ENCODE data around the gene C3orf22.

C3orf22 gene

DNA sequence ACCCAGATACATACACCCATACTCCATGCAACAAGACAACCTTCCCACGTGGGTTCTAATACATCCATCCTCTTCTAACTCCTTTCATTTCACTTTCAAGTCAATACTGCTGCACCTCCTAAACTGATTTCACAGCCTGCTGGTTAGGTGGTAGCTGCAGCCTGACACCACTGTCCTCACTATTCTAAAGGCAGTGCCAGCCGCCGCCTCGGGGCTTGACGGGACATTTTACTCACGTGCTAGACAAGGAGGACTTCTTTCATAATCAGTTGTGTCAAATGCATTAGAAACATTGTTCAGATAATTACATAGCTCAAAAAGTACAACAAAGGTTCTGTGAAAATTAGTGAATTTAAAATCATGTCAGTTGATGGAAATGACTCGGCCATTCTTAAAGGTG, 47.4 kb downstream of the C3orf22 start:
- DNase-seq = no peak

DNA sequence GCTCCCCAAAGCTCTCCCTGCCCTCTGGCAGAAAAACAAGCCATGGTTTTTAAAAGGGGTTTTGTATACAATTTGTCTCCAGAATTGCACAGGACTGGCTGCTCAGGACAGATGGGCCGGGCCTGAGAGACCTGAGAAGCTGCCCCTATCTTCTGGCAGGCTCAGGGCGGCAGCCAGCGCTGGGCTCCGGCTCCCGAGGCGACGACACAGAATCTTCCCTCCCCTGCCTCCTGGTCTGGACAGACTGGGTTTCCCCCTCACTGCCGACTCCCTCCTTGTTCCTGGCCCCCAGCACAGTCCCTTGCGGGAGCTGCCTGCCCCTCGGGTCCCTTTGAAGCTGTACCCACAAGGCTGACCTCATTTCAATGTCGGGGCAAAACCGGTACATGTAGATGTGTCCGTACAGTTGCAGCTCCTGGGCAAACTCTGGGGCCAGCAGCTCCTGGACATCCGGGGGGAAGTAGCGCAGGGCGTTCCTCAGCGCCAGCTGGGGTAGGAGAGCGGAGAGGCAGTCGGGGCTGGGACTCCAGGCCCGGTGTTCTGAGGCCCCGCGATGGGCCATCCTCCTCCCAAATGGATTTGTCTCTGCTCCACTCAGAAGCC, 48.3 kb downstream of the C3orf22 start:
- no peak for DNase-seq

DNA sequence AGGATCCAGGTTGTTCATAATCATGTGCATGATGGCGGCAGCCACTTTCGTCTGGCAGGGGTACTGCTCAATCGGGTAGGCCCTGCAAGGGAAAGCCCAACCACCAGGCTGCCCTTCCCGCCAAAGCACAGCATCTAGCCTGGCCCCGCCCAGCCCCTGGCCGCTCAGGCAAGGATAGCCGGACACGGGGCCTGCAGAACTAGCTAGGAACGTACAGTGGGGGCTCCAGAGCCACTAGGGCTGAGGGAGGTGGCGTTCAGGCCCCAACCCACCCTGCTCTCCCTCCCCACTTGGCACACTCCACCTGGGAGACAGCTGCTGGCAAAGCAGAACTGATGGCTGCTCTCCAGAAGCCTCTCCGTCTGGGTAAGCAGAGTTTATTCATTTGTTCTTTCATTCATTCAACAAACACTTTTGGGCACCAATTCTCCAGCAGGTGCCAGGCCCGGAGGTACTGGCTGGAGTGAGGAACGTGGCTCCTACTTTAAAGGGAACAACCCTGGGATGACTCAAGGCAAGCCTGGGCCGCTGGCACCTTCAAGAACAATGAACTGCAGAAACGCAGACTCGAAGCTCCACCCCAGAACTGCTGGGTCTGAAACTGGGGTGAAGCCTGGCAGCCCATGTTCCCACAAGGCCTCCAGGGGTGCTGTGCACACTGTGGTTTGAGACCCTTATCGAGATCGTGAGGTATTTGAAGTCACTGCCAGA, 49.0 kb downstream of the C3orf22 start:
- no peak for DNase-seq

DNA sequence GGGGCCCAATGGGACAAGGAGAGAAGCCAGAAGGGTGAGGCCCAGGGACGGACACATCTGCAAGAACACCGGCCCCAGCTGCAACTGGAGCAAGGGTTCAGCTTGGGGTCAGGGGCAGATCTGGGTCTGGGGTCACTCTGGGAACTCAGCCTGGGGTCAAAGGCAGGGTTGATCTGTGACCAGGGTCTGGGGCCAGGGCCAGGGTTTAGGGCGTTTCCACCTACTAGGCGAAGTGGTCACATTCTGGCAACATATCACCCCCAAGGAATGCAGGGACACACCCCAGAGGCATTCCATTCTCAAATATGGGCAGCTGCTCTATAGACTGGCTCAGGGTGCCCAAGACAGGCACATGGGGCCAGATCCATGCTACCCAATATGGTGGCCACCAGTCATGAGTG, 50.2 kb downstream of the C3orf22 start:
- no peak for DNase-seq

DNA sequence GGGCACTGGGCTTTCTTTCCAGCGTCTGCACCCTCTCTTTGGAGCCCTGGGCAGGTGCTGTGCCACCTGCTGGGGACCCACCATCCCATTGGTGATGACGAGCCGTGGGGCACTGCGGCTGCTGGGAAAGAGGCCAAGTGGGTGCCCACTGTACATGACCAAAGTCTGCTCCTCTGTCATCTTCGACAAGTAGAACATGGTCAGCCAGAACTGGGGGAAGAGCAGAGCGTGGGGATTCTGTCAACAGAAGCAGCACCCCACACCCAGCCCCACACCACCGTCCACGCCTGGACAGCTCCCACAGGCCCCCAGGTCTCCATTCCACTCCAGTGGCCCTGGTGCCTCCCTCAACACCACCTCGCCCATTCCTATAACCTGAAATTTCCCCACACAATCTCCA, 50.8 kb downstream of the C3orf22 start:
- no peak for DNase-seq

DNA sequence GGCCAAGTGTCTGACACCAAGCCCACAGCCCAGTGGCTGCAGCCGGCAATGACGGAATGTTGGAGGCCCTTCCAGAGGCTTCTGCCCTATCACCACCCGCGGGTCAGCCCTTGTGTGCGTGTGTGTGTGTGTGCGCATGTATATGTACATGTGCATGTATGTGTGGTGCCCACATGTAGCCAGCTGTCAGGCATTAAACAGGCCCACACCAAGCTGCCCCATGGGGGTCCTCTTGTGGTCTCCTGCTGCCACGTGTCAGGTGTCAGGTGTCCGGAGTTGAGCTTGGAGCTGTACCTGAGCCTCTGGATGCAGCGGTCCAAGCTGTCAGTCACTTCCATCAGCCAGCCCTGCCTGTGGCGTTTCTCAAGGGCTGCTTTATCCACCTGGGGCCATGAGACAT, 55.0 kb downstream of the C3orf22 start:
- no peak for DNase-seq

DNA sequence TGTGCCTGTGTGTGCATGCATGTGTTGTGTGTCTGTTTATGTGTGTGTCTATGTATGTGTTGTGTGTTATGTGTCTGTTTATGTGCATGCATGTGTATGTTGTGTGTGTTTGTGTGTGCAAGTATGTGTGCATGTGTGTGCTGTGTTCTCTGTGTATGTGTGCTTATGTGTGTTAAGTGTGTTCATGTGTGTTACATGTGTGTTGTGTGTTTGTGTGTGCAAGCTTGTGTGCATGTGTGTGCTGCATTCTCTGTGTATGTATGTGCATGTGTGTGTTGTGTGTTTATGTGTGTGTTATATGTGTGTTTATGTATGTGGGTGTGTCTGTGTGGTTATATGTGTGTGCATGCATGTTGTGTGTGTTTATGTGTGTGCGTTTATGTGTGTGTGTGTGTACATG, 56.1 kb downstream of the C3orf22 start:
- DNase-seq = no peak

DNA sequence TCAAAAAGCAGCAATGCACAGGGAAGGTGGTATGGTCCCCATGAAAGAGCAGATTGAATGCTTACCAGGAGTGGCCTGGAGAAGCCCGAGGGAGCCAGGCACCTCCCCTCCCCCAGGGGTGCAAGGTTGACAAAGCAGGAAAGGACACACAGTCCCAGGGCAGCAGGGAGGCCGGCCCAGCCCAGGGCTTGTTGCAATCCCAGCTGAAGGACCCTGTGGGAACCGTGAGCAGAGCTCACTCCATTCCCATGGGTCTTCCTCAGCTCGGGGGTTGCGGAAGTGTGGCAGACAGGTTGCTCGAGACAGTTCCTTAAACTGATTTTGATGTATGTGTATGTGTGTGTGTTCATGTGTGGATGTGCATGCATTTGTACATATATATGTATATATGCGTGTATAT, 57.0 kb downstream of the C3orf22 start:
- DNase-seq = no peak

DNA sequence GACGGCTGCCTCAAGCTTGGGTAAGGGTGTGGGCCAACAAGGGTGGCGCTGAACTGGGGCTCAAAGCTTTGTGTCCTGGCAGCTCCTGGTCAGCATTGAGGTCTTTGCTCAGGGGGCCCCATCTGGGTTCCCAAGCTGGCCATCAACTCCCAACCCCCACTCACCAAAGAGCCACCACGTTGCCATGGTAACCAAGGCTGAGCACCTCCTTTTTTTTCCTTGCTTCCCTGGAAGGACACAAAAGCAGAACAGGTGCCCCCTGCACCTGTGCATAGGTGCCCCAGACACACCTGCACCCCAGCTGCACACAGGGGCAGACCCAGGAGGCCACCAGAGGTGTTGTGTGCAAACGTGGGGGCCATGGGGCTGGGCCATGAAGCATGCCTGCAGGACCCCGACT, 57.7 kb downstream of the C3orf22 start:
- no peak for DNase-seq

DNA sequence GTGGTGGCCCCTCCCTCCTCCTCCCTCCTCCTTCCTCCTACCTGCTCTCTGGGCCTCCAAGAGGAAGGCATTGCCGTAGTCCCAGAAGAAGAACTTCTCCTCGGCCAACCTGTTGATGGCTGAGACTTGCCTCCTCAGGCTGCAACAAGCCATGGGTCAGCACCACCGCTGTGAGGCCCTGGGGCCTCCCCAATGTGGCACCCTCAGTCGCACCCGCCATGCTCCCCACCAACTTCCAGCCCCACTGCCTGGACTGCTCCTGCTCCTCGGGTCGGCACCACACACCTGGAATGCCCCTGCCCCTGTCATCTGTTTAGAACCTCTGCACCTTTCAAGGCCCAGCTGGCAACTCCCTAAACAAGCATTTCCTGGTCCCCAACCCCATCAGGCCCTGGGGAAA, 58.7 kb downstream of the C3orf22 start:
- no peak for DNase-seq

Measured in CD4-positive, alpha-beta T cell treated with Interferon gamma for 1 hour (primary cell).